Activated naive CD4-positive, alpha-beta T cell treated with anti-CD3 and anti-CD28 coated beads, Interleukin-2, amount 50 U/mL, for 16 hours (primary cell): ENCODE results near the gene NUDT8.
A peak's percentile ranks its signal among the peaks of the same experiment; 100 is the strongest.
"Not testable (repeated sequence)": the region's sequence is repeated elsewhere in the genome, so short reads cannot be mapped to it uniquely, and the experiment has no call there.

Source experiments
- DNase-seq: peaks from one replicate; pipeline ENCODE4 v3.0.0-alpha.2; 2020

NUDT8 gene

GRCh38 chr11:67611165-67611564 lies 18.6 kb downstream of the NUDT8 start:
- no peak for DNase-seq

- no peak for DNase-seq
Measured at GRCh38 chr11:67610302-67610868, 19.4 kb downstream of the NUDT8 start.

GRCh38 chr11:67609316-67609715 lies 20.4 kb downstream of the NUDT8 start:
- DNase-seq: no peak

GRCh38 chr11:67608486-67608885 lies 21.3 kb downstream of the NUDT8 start:
- DNase-seq: no peak

GRCh38 chr11:67607507-67607906 lies 22.2 kb downstream of the NUDT8 start:
- no peak for DNase-seq

GRCh38 chr11:67606492-67607295 lies 23.0 kb downstream of the NUDT8 start, which contains the start of gene NDUFV1:
NDUFV1 (plus strand) TSS chr11:67606936; CDS start chr11:67607005, 69 bp downstream.
- DNase-seq: peak; percentile 99

GRCh38 chr11:67606093-67606491 lies 23.6 kb downstream of the NUDT8 start:
- no peak for DNase-seq

GRCh38 chr11:67605231-67606011 lies 24.3 kb downstream of the NUDT8 start:
- no peak for DNase-seq

GRCh38 chr11:67604815-67605214 lies 24.9 kb downstream of the NUDT8 start:
- no peak for DNase-seq

GRCh38 chr11:67604119-67604518 lies 25.6 kb downstream of the NUDT8 start:
- DNase-seq: not testable (repeated sequence)

GRCh38 chr11:67601098-67601497 lies 28.6 kb downstream of the NUDT8 start:
- DNase-seq: no peak

- no peak for DNase-seq
Measured at GRCh38 chr11:67600324-67601029, 29.3 kb downstream of the NUDT8 start.

- no peak for DNase-seq
Measured at GRCh38 chr11:67599149-67599548, 30.6 kb downstream of the NUDT8 start.

GRCh38 chr11:67597963-67598362 lies 31.8 kb downstream of the NUDT8 start:
- not testable (repeated sequence) for DNase-seq

GRCh38 chr11:67597458-67597857 lies 32.3 kb downstream of the NUDT8 start:
- not testable (repeated sequence) for DNase-seq

GRCh38 chr11:67596753-67597300 lies 32.9 kb downstream of the NUDT8 start:
- DNase-seq: no peak

- no peak for DNase-seq
Measured at GRCh38 chr11:67594480-67594879, 35.3 kb downstream of the NUDT8 start.

- DNase-seq: no peak
Measured at GRCh38 chr11:67593565-67593905, 36.2 kb downstream of the NUDT8 start.

GRCh38 chr11:67592880-67593564 lies 36.7 kb downstream of the NUDT8 start:
- DNase-seq: no peak

- DNase-seq: not testable (repeated sequence)
Measured at GRCh38 chr11:67588899-67589415, 40.8 kb downstream of the NUDT8 start.

GRCh38 chr11:67588136-67588503 lies 41.6 kb downstream of the NUDT8 start:
- DNase-seq: no peak
